Measurements from ENCODE around the gene ORC6. TPM values are rescaled to one million over a fixed set of nuclear protein-coding genes. Genes with fewer than 3 reads are reported as not detected.

The ORC6 gene
- total RNA-seq, 1 donor from 2014 or later, result 64.3 TPM

GRCh38 chr16:46713634-46714033 is 24.2 kb downstream of the ORC6 start:
- Mint-ChIP-seq H3K4me1 (no peaks in the 10 kb centered on the region), H3K9me3 (no peaks in the 10 kb centered on the region), H3K36me3 (ENCODE audit: low read depth) (no peaks in the 10 kb centered on the region), H3K4me3 (no peak overlapping the region), H3K27me3 (peaks cover 9% of the 10 kb centered on the region), H3K27ac (no peak overlapping the region)
- DNase-seq, result no peak
- intact Hi-C loops (cut with micrococcal nuclease), result no loop called here

- no peaks in the 10 kb centered on the region for H3K36me3 Mint-ChIP-seq (ENCODE audit: low read depth)
Observed at GRCh38 chr16:46714797-46715591, 25.5 kb downstream of the ORC6 start.

GRCh38 chr16:46715769-46716305 is 26.4 kb downstream of the ORC6 start:
- no peaks in the 10 kb centered on the region for H3K9me3 Mint-ChIP-seq
- H3K4me1 Mint-ChIP-seq, result no peaks in the 10 kb centered on the region
- intact Hi-C loops (cut with micrococcal nuclease), result no loop called here
- DNase-seq, result no peak
- H3K27ac Mint-ChIP-seq, result no peak overlapping the region
- no peak overlapping the region for H3K4me3 Mint-ChIP-seq
- no peaks in the 10 kb centered on the region for H3K36me3 Mint-ChIP-seq (ENCODE audit: low read depth)
- H3K27me3 Mint-ChIP-seq, result peaks cover 2% of the 10 kb centered on the region

More at GRCh38 chr16:46714797-46715591, 25.5 kb downstream of the ORC6 start:
- Mint-ChIP-seq H3K9me3 (no peaks in the 10 kb centered on the region), H3K4me1 (no peaks in the 10 kb centered on the region), H3K27me3 (peaks cover 2% of the 10 kb centered on the region), H3K27ac (no peak overlapping the region), H3K4me3 (no peak overlapping the region)
- DNase-seq, result no peak
- intact Hi-C loops (cut with micrococcal nuclease), result no loop called here

GRCh38 chr16:46717692-46718091 is 28.2 kb downstream of the ORC6 start:
- H3K27ac Mint-ChIP-seq, result no peak overlapping the region
- intact Hi-C loops (cut with micrococcal nuclease), result no loop called here
- H3K4me3 Mint-ChIP-seq, result no peak overlapping the region
- no peaks in the 10 kb centered on the region for H3K36me3 Mint-ChIP-seq (ENCODE audit: low read depth)
- H3K27me3 Mint-ChIP-seq, result peaks cover 2% of the 10 kb centered on the region
- H3K4me1 Mint-ChIP-seq, result no peaks in the 10 kb centered on the region
- no peak for DNase-seq
- H3K9me3 Mint-ChIP-seq, result no peaks in the 10 kb centered on the region

GRCh38 chr16:46718214-46718613 is 28.8 kb downstream of the ORC6 start:
- no peaks in the 10 kb centered on the region for H3K4me1 Mint-ChIP-seq
- H3K9me3 Mint-ChIP-seq, result no peaks in the 10 kb centered on the region
- DNase-seq, result no peak
- H3K27me3 Mint-ChIP-seq, result peaks cover 2% of the 10 kb centered on the region
- no peak overlapping the region for H3K27ac Mint-ChIP-seq
- intact Hi-C loops (cut with micrococcal nuclease), result no loop called here
- H3K4me3 Mint-ChIP-seq, result no peak overlapping the region
- H3K36me3 Mint-ChIP-seq (ENCODE audit: low read depth), result no peaks in the 10 kb centered on the region

GRCh38 chr16:46719528-46719927 is 30.1 kb downstream of the ORC6 start:
- Mint-ChIP-seq H3K27ac (no peak overlapping the region), H3K4me1 (no peaks in the 10 kb centered on the region), H3K4me3 (no peak overlapping the region), H3K36me3 (ENCODE audit: low read depth) (no peaks in the 10 kb centered on the region), H3K9me3 (peaks cover 4% of the 10 kb centered on the region), H3K27me3 (peaks cover 2% of the 10 kb centered on the region)
- intact Hi-C loops (cut with micrococcal nuclease), result no loop called here
- DNase-seq, result no peak

- H3K27me3 Mint-ChIP-seq, result peaks cover under 1% of the 10 kb centered on the region
- no peak for DNase-seq
- no peak overlapping the region for H3K27ac Mint-ChIP-seq
- no peak overlapping the region for H3K4me3 Mint-ChIP-seq
- H3K9me3 Mint-ChIP-seq, result peaks cover 7% of the 10 kb centered on the region
- H3K36me3 Mint-ChIP-seq (ENCODE audit: low read depth), result no peaks in the 10 kb centered on the region
- no peaks in the 10 kb centered on the region for H3K4me1 Mint-ChIP-seq
- intact Hi-C loops (cut with micrococcal nuclease), result no loop called here
Observed at GRCh38 chr16:46720619-46721018, 31.2 kb downstream of the ORC6 start.

GRCh38 chr16:46721885-46722284 is 32.4 kb downstream of the ORC6 start:
- Mint-ChIP-seq H3K9me3 (peaks cover 10% of the 10 kb centered on the region), H3K4me3 (no peak overlapping the region), H3K27me3 (peaks cover 4% of the 10 kb centered on the region), H3K4me1 (no peaks in the 10 kb centered on the region), H3K36me3 (ENCODE audit: low read depth) (no peaks in the 10 kb centered on the region), H3K27ac (no peak overlapping the region)
- intact Hi-C loops (cut with micrococcal nuclease), result no loop called here
- no peak for DNase-seq

- Mint-ChIP-seq H3K36me3 (ENCODE audit: low read depth) (no peaks in the 10 kb centered on the region), H3K4me1 (no peaks in the 10 kb centered on the region), H3K27ac (no peak overlapping the region), H3K9me3 (peaks cover 10% of the 10 kb centered on the region), H3K27me3 (peaks cover 4% of the 10 kb centered on the region), H3K4me3 (no peak overlapping the region)
- DNase-seq, result no peak
- intact Hi-C loops (cut with micrococcal nuclease), result no loop called here
Observed at GRCh38 chr16:46727184-46727583, 37.7 kb downstream of the ORC6 start.

GRCh38 chr16:46727630-46728029 is 38.2 kb downstream of the ORC6 start:
- Mint-ChIP-seq H3K27ac (no peak overlapping the region), H3K9me3 (peaks cover 10% of the 10 kb centered on the region), H3K36me3 (ENCODE audit: low read depth) (no peaks in the 10 kb centered on the region), H3K4me3 (no peak overlapping the region), H3K4me1 (no peaks in the 10 kb centered on the region), H3K27me3 (peaks cover 4% of the 10 kb centered on the region)
- intact Hi-C loops (cut with micrococcal nuclease), result no loop called here
- DNase-seq, result no peak

GRCh38 chr16:46728806-46729205 is 39.3 kb downstream of the ORC6 start:
- Mint-ChIP-seq H3K4me1 (no peaks in the 10 kb centered on the region), H3K36me3 (ENCODE audit: low read depth) (no peaks in the 10 kb centered on the region)

GRCh38 chr16:46729326-46729995 is 40.0 kb downstream of the ORC6 start:
- intact Hi-C loops (cut with micrococcal nuclease), result no loop called here
- peaks cover 7% of the 10 kb centered on the region for H3K9me3 Mint-ChIP-seq
- no peak for DNase-seq
- H3K4me3 Mint-ChIP-seq, result no peak overlapping the region
- H3K4me1 Mint-ChIP-seq, result no peaks in the 10 kb centered on the region
- no peaks in the 10 kb centered on the region for H3K36me3 Mint-ChIP-seq (ENCODE audit: low read depth)
- H3K27me3 Mint-ChIP-seq, result peaks cover 4% of the 10 kb centered on the region
- no peak overlapping the region for H3K27ac Mint-ChIP-seq

More at GRCh38 chr16:46728806-46729205, 39.3 kb downstream of the ORC6 start:
- Mint-ChIP-seq H3K9me3 (peaks cover 10% of the 10 kb centered on the region), H3K27me3 (peaks cover 4% of the 10 kb centered on the region), H3K4me3 (no peak overlapping the region), H3K27ac (no peak overlapping the region)
- intact Hi-C loops (cut with micrococcal nuclease), result no loop called here
- no peak for DNase-seq

- peaks cover 4% of the 10 kb centered on the region for H3K9me3 Mint-ChIP-seq
- peaks cover 4% of the 10 kb centered on the region for H3K27me3 Mint-ChIP-seq
- no peaks in the 10 kb centered on the region for H3K4me1 Mint-ChIP-seq
- no peaks in the 10 kb centered on the region for H3K36me3 Mint-ChIP-seq (ENCODE audit: low read depth)
- DNase-seq, result no peak
- intact Hi-C loops (cut with micrococcal nuclease), result no loop called here
- no peak overlapping the region for H3K4me3 Mint-ChIP-seq
- no peak overlapping the region for H3K27ac Mint-ChIP-seq
Observed at GRCh38 chr16:46730126-46730525, 40.7 kb downstream of the ORC6 start.

Data from activated CD4-positive, alpha-beta T cell treated with anti-CD3 and anti-CD28 coated beads, Interleukin-2, amount 10 ng/mL, durations not matched to agents 24 days and 14 days (primary cell).